SU-DHL-6 (cell line): ENCODE data around the gene NTRK1.

Experiments
- H2AFZ ChIP-seq: fragments of 200-600 bp; sonication (generic); 2 replicates; pipeline ENCODE4 v1.6.1; 2014; ENCODE audit warnings: low read depth, mild to moderate bottlenecking, moderate library complexity, mixed read lengths, antibody characterized with exemption, low read length; ENCODE audit not compliant: severe bottlenecking
- H3F3A ChIP-seq: fragments of 200-600 bp; shearing (Covaris generic); 2 replicates; pipeline ENCODE4 v1.6.0; 2016; ENCODE audit warnings: antibody characterized with exemption, mild to moderate bottlenecking; ENCODE audit not compliant: insufficient read depth
- H3K27ac ChIP-seq: fragments of 200-600 bp; sonication (generic); 2 replicates; pipeline ENCODE4 v1.5.1; 2016; ENCODE audit warnings: low read depth, mild to moderate bottlenecking, low read length, moderate library complexity, mixed read lengths
- H3K27me3 ChIP-seq: fragments of 200-600 bp; sonication (generic), shearing (Covaris generic); 2 replicates; pipeline ENCODE4 v1.6.0; 2014; ENCODE audit warnings: mild to moderate bottlenecking, low read length
- H3K36me3 ChIP-seq: fragments of 200-600 bp; sonication (generic); 2 replicates; pipeline ENCODE4 v1.6.1; 2014; ENCODE audit warnings: mild to moderate bottlenecking, low read length, mixed read lengths
- H3K4me2 ChIP-seq: fragments of 300-600, 200-600 bp; shearing (Covaris generic), sonication (generic); 2 replicates; pipeline ENCODE4 v1.6.0; 2014; ENCODE audit warnings: low read length, low read depth, mild to moderate bottlenecking; ENCODE audit not compliant: poor library complexity, severe bottlenecking
- H3K4me3 ChIP-seq: fragments of 200-600 bp; sonication (generic); 2 replicates; pipeline ENCODE4 v1.5.1; 2014; ENCODE audit warnings: antibody characterized with exemption, low read length, mild to moderate bottlenecking, mixed read lengths; ENCODE audit not compliant: insufficient read depth, poor library complexity, severe bottlenecking
- H3K79me2 ChIP-seq: fragments of 200-600 bp; sonication (generic); 2 replicates; pipeline ENCODE4 v1.6.1; 2014; ENCODE audit warnings: mild to moderate bottlenecking, low read length, moderate library complexity; ENCODE audit not compliant: insufficient read depth
- H3K9ac ChIP-seq: fragments of 200-600 bp; sonication (generic); 2 replicates; pipeline ENCODE4 v1.7.0; 2014; ENCODE audit warnings: mild to moderate bottlenecking, low read length
- H3K9me2 ChIP-seq: fragments of 200-600 bp; sonication (generic); replicated peaks from 2 replicates; pipeline ENCODE4 v1.6.1; 2014; ENCODE audit warnings: low read length; ENCODE audit not compliant: insufficient read depth
- H3K9me3 ChIP-seq: fragments of 200-600 bp; sonication (generic); 2 replicates; pipeline ENCODE4 v1.6.1; 2014; ENCODE audit warnings: low read length, mixed read lengths; ENCODE audit not compliant: insufficient read depth
- H4K20me1 ChIP-seq: fragments of 200-600 bp; sonication (generic); 2 replicates; pipeline ENCODE4 v1.6.1; 2014; ENCODE audit warnings: low read depth, mild to moderate bottlenecking, antibody characterized with exemption, low read length, moderate library complexity, mixed read lengths
- CTCF ChIP-seq: fragments of 200-600 bp; sonication (generic); IDR thresholded peaks from one replicate; pipeline ENCODE4 v1.5.1; 2017; ENCODE audit warnings: antibody characterized with exemption, mild to moderate bottlenecking, low read length, moderate library complexity; ENCODE audit not compliant: insufficient read depth, poor library complexity, severe bottlenecking
- EZH2phosphoT487 ChIP-seq: fragments of 200-600 bp; sonication (generic), shearing (Covaris generic); conservative IDR thresholded peaks from 2 replicates; pipeline ENCODE4 v1.6.1; 2018; ENCODE audit warnings: mild to moderate bottlenecking, antibody characterized with exemption, low read length, moderate library complexity, mixed read lengths

Gene NTRK1

GRCh38 chr1:156854634-156855033, 6.0 kb upstream of the NTRK1 start:
- H3F3A ChIP-seq = no peaks in the 10 kb centered on the region
- H3K27ac ChIP-seq = no peak overlapping the region
- H3K9me2 ChIP-seq = no peaks in the 10 kb centered on the region
- no peak overlapping the region for H2AFZ ChIP-seq
- H3K4me3 ChIP-seq = no peak overlapping the region
- no peak overlapping the region for H3K4me2 ChIP-seq
- no peaks in the 10 kb centered on the region for H3K36me3 ChIP-seq
- no peaks in the 10 kb centered on the region for H3K27me3 ChIP-seq
- no peaks in the 10 kb centered on the region for H3K9me3 ChIP-seq
- no peaks in the 10 kb centered on the region for H3K79me2 ChIP-seq
- no peaks in the 10 kb centered on the region for H4K20me1 ChIP-seq
- TF ChIP-seq CTCF (no peak), EZH2phosphoT487 (no peak)
- H3K9ac ChIP-seq = no peak overlapping the region

GRCh38 chr1:156856282-156856785, 4.3 kb upstream of the NTRK1 start:
- no peaks in the 10 kb centered on the region for H3K79me2 ChIP-seq
- no peaks in the 10 kb centered on the region for H3K36me3 ChIP-seq
- H4K20me1 ChIP-seq = no peaks in the 10 kb centered on the region
- no peak for TF ChIP-seq CTCF
- TF ChIP-seq EZH2phosphoT487 = no peak
- H3K27ac ChIP-seq = no peak overlapping the region
- H3K4me2 ChIP-seq = no peak overlapping the region
- no peaks in the 10 kb centered on the region for H3F3A ChIP-seq
- no peak overlapping the region for H2AFZ ChIP-seq
- no peaks in the 10 kb centered on the region for H3K9me2 ChIP-seq
- no peaks in the 10 kb centered on the region for H3K9me3 ChIP-seq
- no peak overlapping the region for H3K4me3 ChIP-seq
- H3K9ac ChIP-seq = no peak overlapping the region
- H3K27me3 ChIP-seq = no peaks in the 10 kb centered on the region

GRCh38 chr1:156857532-156857931, 3.1 kb upstream of the NTRK1 start:
- H3K27me3 ChIP-seq = no peaks in the 10 kb centered on the region
- no peaks in the 10 kb centered on the region for H3K36me3 ChIP-seq

More at GRCh38 chr1:156857532-156857931, 3.1 kb upstream of the NTRK1 start:
- no peaks in the 10 kb centered on the region for H3K79me2 ChIP-seq
- no peak overlapping the region for H3K27ac ChIP-seq
- TF ChIP-seq EZH2phosphoT487 (no peak), CTCF (no peak)
- no peak overlapping the region for H3K4me2 ChIP-seq
- no peaks in the 10 kb centered on the region for H3F3A ChIP-seq
- no peaks in the 10 kb centered on the region for H3K9me3 ChIP-seq
- H4K20me1 ChIP-seq = no peaks in the 10 kb centered on the region
- H3K9ac ChIP-seq = no peak overlapping the region
- no peaks in the 10 kb centered on the region for H3K9me2 ChIP-seq
- H2AFZ ChIP-seq = no peak overlapping the region
- H3K4me3 ChIP-seq = no peak overlapping the region
